Stimulated activated CD8-positive, alpha-beta memory T cell treated with anti-CD3 and anti-CD28 coated beads, Interleukin-4, amount 100 ng/mL, for 48 hours (primary cell): Measurements from ENCODE around the gene SPATS2.
"Not testable (repeated sequence)": the region's sequence is repeated elsewhere in the genome, so short reads cannot be mapped to it uniquely, and the experiment has no call there.

Experiments
- DNase-seq: peaks from one replicate; pipeline ENCODE4 v3.0.0-alpha.2; 2020

Gene SPATS2

DNA sequence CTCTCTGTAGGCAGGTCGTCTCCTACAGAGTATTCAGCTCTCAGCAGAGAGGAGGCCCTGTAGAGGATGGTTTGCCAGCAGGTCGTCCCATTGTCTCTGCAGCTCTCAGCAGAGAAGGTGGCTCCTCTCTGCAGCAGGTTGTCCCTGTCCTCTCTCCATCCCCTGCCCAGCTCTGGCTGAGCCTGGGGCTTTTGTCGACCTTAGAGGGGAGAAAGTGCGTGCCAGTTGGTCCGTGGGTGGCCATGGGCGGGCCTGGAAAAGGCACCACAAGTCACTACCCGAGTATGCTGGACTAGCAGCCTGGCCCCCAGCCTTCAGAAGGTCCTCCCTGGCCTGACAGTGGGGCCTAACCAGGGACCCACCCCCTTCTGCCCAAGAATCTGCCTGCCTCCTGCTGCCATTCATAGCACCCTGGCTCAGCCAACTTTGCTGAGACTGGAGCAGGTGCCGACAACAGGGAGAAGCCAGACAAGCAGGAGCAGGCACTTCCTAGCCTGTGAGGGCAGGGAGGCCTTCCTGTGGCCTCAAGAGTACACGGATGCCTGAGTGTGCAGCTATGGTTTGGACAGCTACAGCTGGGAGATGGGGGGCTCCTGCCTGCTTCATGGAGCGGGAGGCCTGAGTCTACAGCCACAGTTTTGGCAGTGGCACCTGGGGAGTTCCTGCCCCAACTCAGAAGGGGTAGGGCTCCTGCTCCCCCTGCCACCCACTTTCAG is 111.8 kb downstream of the SPATS2 start:
- DNase-seq = no peak

DNA sequence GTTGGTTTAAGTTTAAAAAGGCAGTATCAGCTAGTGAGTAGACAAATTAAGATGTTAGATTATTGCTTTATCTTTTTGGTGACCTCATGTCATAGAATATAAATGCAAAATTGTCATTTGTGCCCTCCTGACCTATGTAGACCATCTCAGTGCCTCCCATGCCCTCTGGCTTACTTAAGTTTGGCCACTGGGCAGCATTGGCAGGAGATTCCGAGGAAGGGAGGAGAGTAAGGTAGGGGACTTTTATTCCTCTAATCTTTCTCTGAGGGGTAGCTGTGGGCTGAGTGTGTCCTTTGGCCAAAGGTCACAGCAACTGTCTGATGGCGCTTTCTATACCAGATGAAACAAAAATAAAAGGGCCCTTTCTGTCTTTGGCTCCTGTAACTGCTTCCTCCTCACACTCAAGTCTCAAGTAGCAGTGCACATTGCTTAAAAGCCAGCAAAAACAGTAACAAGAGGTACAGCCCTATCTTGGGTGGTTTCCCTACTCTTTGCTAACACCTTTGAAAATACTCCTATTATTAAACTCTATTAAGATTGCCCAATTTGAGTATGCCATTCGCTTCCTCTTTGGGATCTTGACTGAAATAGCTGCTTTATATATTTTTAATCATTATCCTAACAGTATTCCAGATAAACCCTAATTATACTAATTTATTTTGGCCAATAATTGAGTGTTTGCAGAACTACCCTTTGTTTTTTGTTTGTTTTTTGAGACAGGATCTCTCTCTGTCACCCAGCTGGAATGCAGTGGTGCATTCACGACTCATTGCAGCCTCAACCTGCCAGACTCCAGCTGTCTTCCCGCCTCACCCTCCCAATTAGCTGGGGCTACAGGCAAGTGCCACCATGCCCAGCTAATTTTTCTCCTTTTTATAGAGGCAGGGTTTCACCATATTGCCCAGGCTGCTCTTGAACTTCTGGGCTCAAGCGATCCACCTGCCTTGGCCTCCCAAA is 115.1 kb downstream of the SPATS2 start:
- no peak for DNase-seq

DNA sequence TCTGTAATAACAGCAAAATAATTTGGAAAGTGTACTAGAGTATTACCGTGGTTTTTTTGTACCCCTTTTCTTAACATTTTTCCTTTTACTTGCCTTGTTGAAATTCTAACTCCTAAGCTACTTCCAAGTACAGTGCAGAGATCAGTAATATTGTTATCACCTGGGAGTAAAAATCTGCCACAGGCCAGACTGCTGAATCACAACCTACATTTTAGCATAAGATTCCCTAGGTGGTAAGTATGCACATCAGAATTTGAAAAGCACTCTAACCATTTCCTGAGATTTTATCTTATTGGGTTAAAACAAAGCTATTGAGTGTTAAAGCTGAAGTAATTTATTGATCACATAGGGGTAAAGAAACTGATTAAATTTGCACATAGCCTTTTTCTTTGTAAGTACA is 116.4 kb downstream of the SPATS2 start:
- DNase-seq = no peak

DNA sequence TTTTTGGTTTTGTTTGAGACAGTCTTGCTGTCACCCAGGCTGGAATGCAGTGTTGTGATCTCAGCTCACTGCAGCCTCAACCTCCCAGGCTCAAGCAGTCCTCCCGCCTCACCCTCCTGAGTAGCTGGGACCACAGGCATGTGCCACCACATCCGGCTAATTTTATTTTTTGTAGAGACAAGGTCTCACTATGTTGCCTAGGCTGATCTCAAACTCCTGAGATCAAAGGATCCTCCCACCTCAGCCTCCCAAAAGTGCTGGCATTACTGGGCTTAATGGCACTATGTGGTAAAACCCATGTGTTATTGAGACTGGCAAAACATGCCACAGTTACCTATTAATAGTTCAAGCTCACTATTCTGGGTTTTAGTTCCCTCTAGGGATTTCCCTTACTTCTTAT is 120.3 kb downstream of the SPATS2 start:
- DNase-seq = no peak

DNA sequence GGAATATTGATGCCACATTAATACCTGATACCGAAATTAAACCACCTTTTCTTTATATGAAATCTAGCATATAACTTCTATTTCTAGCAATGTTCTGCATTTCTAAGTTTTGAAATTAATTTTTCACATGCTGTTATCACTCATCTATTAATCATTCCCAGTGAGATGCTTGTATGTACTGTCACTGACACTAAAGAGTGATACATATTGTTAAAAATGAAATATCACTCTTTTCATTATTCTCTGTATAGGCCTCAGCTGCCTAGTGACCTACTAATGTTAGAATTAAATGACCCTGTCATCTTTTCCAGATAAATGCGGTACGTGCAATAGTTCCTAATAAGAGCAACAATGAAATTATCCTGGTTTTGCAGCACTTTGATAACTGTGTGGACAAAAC is 121.9 kb downstream of the SPATS2 start:
- no peak for DNase-seq

DNA sequence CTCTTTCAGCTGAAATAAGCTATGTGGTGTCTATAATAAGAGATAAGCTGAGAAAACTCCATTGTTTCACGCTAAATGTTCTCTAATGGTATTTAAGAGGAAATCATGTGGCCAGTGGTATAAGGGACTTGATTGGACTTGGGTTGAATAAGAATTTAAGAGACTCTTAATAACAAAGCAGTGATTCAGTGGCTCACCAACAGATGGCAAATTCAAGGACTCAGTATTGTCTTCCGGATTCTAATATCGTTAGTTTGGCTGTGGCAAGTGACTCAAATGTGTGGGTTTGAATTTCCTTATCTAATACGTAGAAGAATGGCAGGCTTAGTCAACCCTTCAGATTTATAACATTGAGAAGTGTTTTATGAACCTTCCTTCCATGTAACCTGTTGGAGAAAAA is 122.5 kb downstream of the SPATS2 start:
- no peak for DNase-seq

DNA sequence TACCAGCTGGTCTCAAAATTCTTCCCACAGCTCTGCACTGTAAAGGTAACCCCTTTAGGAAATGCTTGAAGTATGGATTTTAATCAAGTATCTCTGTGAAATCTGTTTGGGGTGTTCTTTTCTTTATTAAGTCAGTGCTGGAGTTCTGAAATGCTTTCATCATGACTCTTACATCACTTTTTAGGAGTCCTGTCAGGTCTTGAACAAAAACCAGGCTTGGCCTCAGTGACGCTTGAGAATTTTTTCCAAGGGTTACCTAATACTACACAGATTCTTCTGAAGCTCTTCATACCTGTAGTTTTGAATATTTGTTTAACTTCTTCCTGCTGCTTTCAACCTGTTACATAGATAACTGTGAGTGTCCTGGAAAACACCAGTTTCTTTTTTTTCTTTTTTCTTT is 124.6 kb downstream of the SPATS2 start:
- no peak for DNase-seq

DNA sequence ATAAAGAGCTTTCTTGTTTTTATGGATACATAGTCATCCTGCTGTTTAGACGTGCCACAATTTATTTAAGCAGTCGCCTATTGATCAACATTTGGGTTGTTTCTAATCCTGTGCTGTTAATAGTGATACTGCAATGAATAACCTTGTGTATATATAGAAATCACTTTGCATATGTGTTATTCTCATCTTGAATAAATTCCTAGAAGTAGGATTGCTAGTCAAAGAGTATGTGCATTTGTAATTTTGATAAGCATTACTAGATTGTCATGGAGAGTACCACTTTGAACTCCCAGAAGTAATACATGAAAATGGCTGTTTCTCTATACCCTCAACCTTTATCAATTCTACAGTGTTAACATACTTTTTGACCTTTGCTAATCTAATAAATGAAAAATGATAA is 126.6 kb downstream of the SPATS2 start:
- DNase-seq = no peak

DNA sequence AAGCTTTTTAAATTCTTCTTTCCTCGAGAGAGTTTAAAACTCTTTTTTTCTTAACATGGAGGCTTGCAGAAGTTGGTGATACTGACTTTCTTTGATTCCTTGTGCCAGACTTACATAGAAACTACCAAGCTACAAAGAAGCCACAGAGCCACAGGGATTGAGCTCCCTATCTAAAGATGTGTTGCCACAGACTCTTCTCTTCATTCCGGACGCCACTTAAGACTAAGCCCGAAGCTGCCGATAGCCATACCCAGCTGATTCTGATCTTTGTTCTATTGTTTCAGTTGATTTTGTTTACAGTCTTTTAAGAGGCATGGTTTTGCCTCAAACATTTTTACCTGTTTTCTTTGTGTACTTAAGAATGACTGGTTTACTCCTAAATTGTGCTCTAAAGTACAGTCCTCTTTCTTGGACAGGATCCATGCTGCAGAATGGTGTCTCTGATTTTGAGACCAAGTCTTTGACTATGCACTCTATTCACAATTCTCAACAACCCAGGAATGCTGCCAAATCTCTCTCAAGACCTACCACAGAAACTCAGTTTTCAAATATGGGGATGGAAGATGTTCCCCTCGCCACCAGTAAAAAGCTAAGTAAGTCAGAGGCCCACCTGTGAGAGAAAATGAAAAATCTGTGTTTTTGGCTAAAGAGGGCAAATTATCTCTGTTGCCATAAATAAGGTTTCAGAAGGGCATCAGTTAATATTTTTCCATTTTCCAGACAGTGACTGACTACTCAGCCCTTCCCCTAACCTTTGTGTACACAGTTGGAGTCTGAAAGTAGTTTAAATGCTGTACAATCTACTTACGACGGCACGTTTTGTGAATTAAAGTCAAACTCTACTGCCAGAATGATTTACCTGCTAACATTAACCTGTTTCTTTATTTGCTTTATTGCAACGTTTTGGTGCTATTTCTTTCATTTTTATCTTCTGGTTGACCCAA is 129.4 kb downstream of the SPATS2 start:
- no peak for DNase-seq

DNA sequence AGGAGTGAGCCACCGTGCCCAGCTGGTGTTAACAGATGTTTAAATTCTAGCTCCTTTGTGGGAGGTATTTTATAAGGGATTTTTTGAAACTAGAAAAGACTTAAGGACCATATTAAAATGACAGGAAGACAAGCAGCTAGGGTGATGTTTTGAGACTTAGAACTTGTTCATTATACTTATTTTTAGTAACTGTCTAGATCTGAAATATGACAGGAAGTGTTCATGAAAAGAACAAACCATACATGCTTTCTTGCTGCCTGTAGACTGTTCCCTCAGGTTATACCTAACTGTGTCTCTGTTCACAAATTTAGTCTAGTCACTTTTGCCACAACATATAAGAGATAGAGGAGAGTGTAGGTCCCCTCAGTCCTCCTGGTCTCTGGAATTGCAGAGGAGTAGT is 134.6 kb downstream of the SPATS2 start:
- DNase-seq = no peak

DNA sequence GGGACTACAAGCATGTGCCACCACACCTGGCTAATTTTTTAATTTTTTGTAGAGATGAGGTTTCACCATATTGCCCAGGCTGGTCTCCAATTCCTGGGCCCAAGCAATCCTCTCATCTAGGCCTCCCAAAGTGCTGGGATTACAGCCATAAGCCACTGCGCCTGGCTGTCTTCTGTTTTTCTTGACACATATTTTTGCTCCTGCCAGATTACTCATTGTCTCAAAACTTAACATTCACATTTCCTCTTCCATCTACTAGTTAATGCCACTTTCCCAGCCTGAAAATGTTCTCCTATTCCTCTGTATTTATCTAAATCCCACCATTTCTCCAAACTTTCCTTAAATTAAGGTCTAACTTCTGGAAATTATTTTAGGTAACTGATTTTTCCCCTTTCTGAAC is 135.3 kb downstream of the SPATS2 start:
- DNase-seq = no peak

DNA sequence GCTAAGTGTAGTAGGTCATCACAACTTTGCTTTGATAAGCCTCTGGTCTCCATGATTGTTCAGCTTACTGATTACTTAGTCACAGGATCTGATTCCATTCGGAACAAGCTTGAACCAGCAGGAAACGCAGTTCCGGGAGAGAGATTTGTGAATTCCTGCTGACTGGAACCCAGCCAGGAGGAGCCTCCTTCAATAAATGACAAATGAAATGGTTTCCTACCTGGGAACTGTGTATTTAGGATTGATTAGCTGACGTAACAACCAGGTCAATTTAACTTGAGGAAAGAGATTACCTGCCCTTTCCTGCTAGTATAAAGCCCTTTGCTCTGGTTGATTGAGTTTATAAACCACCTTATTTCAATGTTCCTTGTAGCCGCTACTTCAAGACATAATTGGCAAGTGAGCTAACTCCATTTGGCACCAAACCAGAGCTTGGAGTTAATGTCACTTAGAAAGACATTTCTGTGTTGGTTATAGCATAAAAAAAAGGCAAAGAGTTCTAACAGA is 136.5 kb downstream of the SPATS2 start:
- DNase-seq = no peak

DNA sequence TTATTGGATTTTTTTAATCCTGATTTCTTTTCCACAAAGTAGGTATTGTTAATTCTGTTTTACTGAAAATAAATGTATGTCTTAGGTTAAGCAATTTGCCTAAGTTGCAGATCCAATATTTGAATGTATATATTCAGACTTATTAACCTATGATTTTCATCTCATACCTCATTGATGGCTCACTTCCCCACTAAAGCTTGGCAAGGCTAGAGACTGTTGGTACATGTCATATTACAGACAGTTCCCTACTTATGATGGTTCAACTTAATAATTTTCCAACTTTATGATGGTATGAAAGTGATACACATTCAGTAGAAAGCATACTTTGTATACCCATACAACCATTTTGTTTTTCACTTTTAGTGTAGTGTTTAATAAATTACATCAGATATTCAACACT is 138.4 kb downstream of the SPATS2 start:
- DNase-seq = no peak

DNA sequence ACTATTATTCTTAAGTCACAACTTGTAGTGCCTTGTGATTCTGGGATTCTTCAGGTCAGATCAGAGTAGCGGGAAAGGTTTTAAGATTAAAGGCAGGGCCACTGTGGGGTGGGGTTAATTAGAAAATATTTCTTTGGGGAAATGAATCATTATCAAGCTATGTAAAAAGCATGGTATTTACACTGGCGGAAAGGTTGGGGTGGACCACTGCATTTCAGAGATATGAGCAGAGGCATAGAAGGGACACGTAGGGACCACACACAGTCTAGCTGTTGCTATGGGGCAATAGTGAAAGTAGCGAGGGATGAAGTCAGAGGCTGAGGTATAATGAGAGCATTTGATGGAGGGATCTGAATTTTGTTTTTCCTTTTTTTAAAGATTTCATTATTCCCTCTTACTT is 139.9 kb downstream of the SPATS2 start:
- no peak for DNase-seq

DNA sequence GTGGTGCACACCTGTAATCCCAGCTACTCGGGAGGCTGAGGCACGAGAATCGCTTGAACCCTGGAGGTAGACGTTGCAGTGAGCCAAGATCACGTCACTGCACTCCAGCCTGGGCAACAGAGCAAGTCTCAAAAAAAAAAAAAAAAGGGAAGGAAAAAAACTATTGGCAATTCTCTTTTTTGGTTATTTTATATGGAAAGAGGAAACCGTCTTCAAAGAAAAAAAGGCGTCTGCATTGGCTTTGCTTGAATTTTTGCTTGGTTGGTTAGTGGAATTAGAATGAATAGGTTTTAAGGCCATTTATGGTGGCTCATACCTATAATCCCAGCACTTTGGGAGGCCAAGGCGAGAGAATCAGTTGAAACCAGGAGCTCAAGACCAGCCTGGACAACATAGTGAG is 142.4 kb downstream of the SPATS2 start:
- not testable (repeated sequence) for DNase-seq

DNA sequence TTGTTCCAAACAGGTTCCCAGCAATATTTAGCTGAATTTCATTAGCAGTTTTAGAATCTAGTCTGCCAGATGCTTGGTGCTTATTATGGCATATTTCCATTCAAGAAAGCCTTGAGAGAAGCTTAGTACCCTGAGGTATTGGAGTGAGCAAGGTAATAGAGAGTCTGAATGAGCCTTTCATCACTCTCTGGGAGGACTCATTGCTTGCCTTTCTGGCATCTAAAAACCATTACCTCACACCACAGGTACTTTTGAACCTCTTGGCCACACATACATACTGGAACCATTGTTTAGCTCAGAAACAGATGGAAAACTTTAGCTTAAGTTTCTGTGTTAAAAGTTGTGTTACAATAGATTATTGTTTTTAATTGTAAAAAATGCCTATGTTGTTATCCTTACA is 144.1 kb downstream of the SPATS2 start:
- no peak for DNase-seq

DNA sequence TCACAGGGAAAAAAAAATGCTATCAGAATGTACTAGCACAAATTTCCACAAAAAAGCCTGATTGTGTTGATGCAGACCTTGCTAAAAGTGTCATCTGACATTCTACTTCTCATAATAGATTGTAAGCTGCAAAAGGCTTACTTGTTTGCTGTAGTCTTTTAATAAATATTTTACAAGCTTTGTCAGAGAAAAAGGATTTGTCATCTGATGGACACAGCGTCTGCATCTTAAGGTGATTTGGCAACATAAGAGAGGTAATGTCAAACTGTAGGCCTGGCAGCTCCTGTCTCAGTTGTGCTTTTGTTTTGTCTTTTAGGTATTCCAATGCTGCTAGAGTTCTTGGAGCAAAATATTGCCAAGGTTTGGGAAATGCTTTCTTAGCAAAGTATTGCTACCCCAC is 145.3 kb downstream of the SPATS2 start:
- DNase-seq = no peak

DNA sequence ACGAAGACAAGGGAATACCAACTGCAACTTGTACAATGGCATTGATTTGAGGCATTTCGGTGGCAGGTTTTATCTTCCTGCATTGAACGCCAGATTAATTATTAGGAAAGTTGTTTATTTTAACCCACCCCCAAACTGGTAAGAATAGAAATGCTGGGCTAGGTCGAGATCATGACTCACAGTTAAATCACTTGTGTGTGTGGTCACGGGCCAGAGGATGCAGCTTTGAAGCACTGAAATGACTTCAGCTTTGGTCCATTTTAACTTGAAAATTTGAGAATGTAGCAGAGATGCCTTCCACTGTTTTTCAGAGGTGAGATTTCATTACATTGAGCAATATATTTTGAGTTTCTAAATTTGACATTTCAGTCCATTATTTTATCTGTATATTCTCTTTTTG is 148.0 kb downstream of the SPATS2 start:
- DNase-seq = no peak

DNA sequence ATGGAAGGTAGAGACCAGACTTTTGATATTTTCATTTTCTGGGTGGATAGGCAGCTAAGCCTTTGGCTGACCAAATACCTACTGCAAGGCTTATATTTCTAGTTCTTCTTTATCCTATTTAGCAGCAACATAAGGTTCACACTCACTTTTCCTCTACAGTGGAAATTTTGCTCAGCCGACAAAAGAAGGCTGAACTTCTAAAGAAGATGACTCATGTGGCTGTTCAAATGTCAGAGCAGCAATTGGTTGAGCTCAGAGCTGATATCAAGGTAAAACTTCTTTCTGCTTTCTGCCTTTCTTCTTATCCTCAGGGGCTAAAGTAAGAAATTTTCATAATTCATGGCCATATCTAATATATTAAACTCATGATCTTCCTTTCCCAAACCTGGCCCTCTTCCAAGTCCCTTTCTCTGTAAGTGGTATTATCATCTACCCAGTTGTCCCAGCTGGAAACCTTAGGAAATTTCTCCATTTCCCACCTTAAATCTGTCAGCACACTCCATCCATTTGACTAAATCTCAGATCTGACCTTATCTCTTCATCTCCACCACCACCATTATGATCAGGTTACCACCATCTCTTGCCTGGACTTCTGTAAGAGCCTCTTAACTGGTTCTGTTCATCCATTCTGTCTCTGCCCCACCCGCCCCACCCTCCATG is 151.8 kb downstream of the SPATS2 start:
- no peak for DNase-seq

DNA sequence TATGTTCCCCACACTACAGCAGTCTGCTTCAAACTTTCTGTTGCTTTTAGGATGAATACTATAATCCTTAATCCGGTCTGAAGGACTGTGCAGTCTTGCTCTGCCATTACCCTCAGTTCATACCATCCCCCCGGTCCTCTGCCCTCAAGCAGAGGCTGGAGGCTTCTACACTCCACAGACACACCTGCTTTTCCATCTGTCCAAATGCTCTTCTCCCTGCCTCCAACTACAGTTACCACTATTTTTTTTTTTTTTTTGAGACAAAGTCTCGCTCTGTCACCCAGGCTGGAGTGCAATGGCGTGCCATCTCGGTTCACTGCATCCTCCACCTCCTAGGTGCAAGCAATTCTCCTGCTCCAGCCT is 152.3 kb downstream of the SPATS2 start:
- DNase-seq = no peak

DNA sequence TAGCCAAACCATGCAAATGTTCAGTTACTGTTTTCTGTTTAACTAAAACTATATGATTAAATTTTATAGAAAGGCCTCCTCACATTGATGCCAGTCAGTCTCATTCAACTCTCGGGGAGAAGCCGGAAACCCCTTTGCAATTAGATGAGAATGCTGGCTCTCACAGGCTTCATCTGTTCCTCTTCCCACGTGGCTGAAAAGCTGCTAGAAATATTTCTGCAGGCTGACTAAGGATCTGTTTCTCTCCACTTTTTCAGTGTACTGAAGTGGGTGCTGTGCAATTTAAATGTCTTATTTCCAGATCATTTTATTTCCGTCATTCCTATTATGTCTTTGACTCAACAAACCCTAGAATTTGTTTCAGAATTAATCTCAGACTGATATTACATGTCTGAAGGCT is 154.1 kb downstream of the SPATS2 start:
- DNase-seq = no peak

DNA sequence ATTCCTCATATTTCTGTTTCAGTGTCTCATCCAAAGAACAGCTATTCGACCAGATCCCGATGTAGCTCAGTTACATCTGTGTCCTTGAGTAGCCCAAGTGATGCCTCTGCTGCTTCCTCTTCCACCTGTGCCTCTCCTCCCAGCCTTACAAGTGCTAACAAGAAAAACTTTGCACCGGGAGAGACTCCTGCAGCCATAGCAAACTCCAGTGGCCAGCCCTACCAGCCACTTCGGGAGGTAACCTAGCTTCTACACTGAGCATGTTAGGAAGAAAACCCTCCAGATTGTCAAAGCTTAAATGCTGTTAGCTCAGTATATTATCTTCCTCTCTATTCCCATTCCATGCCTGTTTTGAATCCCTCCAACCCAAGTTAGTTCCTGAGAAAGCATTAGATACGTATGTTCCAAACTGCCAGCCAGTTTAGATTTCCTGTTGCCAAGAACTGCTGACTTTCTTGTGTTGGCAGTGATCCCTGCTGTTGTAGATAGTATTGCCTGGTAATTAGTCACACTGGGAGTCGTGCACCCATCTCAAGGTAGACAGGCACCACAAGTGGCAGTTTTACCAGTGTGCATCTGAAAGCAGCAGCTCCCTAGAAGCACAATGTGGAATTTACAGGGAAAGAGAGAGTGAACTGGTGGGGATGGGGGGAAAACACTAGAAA is 157.5 kb downstream of the SPATS2 start:
- no peak for DNase-seq
